B cell (primary cell): Measurements from ENCODE around the gene KCND2. TPM values are rescaled to one million over a fixed set of nuclear protein-coding genes. Genes with fewer than 3 reads are reported as not detected.

Experiments
- ATAC-seq: fragments of 200-7000 bp; cut with Tn5 transposase; one replicate; pipeline ENCODE4 v1.10.0; 2021; ENCODE audit warnings: low read depth, mild to moderate bottlenecking, moderate number of reproducible peaks, moderate library complexity
- CTCF ChIA-PET: fragments of 350-600 bp; sonication (Branson Sonifier 250); formaldehyde crosslinking; loops from one replicate; lab custom pipeline; 2021; ENCODE audit warnings: antibody characterized with exemption, inconsistent platforms; lab: Charles Lee
- POLR2A ChIA-PET: fragments of 350-600 bp; sonication (Branson Sonifier 250); formaldehyde crosslinking; loops from one replicate; lab custom pipeline; 2021; ENCODE audit warnings: antibody characterized with exemption; lab: Charles Lee
- DNase-seq: peaks from one replicate; pipeline ENCODE4 v3.0.0; 2013
- H2AFZ ChIP-seq: 2 replicates; pipeline ENCODE4 v1.6.1; 2012; ENCODE audit warnings: mild to moderate bottlenecking, low read depth, low read length; ENCODE audit not compliant: insufficient read depth, poor library complexity, severe bottlenecking
- H3K27ac ChIP-seq, 2 donors: 1 replicate in 1 of 2; 2 replicates in 1 of 2; pipeline ENCODE4 v1.5.1; 2012 to 2013; ENCODE audit warnings: low read length in 2 of 2, mild to moderate bottlenecking in 2 of 2, moderate library complexity in 1 of 2
- H3K27me3 ChIP-seq, 4 experiments: fragments of 200-600 bp in 1 of 4; sonication (generic) in 1 of 4; replicated peaks in 1 of 4; 1 replicate in 2 of 4; 2 replicates in 2 of 4; pipeline versions ENCODE4 v1.6.1 to v1.7.0; 2013 to 2016; ENCODE audit warnings: low read length in 3 of 4, mild to moderate bottlenecking in 2 of 4, mixed read lengths in 1 of 4, moderate library complexity in 1 of 4; ENCODE audit not compliant: insufficient read depth in 4 of 4, control insufficient read depth in 3 of 4; ENCODE audit errors: control extremely low read depth in 1 of 4
- H3K36me3 ChIP-seq, 2 experiments: replicated peaks in 1 of 2; 1 replicate in 1 of 2; 2 replicates in 1 of 2; pipeline versions ENCODE4 v1.6.1 to v1.7.1; 2013; ENCODE audit warnings: low read length in 1 of 2; ENCODE audit not compliant: insufficient read depth in 2 of 2, control insufficient read depth in 1 of 2; ENCODE audit errors: control extremely low read depth in 1 of 2, extremely low read depth in 1 of 2
- H3K4me1 ChIP-seq, 2 donors: fragments of 200-600 bp in 1 of 2; sonication (generic) in 1 of 2; 1 replicate in 1 of 2; 2 replicates in 1 of 2; pipeline versions ENCODE4 v1.5.1 to v1.6.1; 2013 to 2017; ENCODE audit warnings: low read length in 2 of 2; ENCODE audit not compliant: control insufficient read depth in 2 of 2, insufficient read depth in 2 of 2
- H3K4me2 ChIP-seq: replicated peaks from 2 replicates; pipeline ENCODE3; 2012; ENCODE audit warnings: mild to moderate bottlenecking, low read depth, low read length; ENCODE audit not compliant: poor library complexity, severe bottlenecking
- H3K4me3 ChIP-seq, 5 experiments: fragments of 200-600 bp in 1 of 5; sonication (generic) in 1 of 5; 1 replicate in 3 of 5; 2 replicates in 2 of 5; pipeline versions ENCODE4 v1.5.1 to v1.7.0; 2011 to 2016; ENCODE audit warnings: low read length in 4 of 5, mild to moderate bottlenecking in 4 of 5, low read depth in 2 of 5, control low read depth in 1 of 5, moderate library complexity in 1 of 5; ENCODE audit not compliant: insufficient read depth in 1 of 5; ENCODE audit errors: control extremely low read depth in 1 of 5, extremely low read depth in 1 of 5
- H3K79me2 ChIP-seq: fragments of 200-600 bp; sonication (generic); one replicate; pipeline ENCODE4 v1.6.0; 2016; ENCODE audit warnings: low read length; ENCODE audit not compliant: control insufficient read depth, insufficient read depth
- H3K9ac ChIP-seq: fragments of 200-600 bp; sonication (generic); 2 replicates; pipeline ENCODE4 v1.6.1; 2017; ENCODE audit warnings: mild to moderate bottlenecking, low read length, moderate library complexity
- H3K9me3 ChIP-seq, 3 donors: one replicate each; pipeline versions ENCODE4 v1.6.1 to v1.7.1; 2013; ENCODE audit warnings: low read length in 2 of 3; ENCODE audit not compliant: control insufficient read depth in 2 of 3, insufficient read depth in 1 of 3; ENCODE audit errors: control extremely low read depth in 1 of 3
- H4K20me1 ChIP-seq: 2 replicates; pipeline ENCODE4 v1.6.0; 2012; ENCODE audit warnings: mild to moderate bottlenecking, low read length; ENCODE audit not compliant: insufficient read depth, control insufficient read depth, poor library complexity, severe bottlenecking
- H3K27ac Mint-ChIP-seq: one replicate; pipeline ENCODE4 v1.8.0; 2021; ENCODE audit warnings: mixed read lengths
- H3K27me3 Mint-ChIP-seq: one replicate; pipeline ENCODE4 v1.8.0; 2021; ENCODE audit warnings: mixed read lengths
- H3K4me1 Mint-ChIP-seq: one replicate; pipeline ENCODE4 v1.8.0; 2021; ENCODE audit warnings: mixed read lengths
- H3K4me3 Mint-ChIP-seq: one replicate; pipeline ENCODE4 v1.8.0; 2021; ENCODE audit warnings: mixed read lengths
- H3K9me3 Mint-ChIP-seq: one replicate; pipeline ENCODE4 v1.8.0; 2022; ENCODE audit warnings: mixed read lengths; ENCODE audit not compliant: insufficient read depth
- CTCF ChIP-seq: fragments of 200-600 bp; IDR thresholded peaks from one replicate; pipeline ENCODE4 v1.8.0; 2022; ENCODE audit warnings: antibody characterized with exemption, mild to moderate bottlenecking
- EZH2 ChIP-seq: IDR thresholded peaks from 2 replicates; pipeline ENCODE4 v1.6.1; 2012; ENCODE audit warnings: borderline replicate concordance, low read depth, mild to moderate bottlenecking, moderate library complexity, low read length; ENCODE audit not compliant: insufficient read depth, poor library complexity, severe bottlenecking
- WGBS: methylation state at CpG from one replicate; pipeline ENCODE4 v1.1.5; 2013; ENCODE audit warnings: missing lambda C conversion rate; ENCODE audit not compliant: insufficient coverage; 5-methylcytosine and 5-hydroxymethylcytosine counted together
- intact Hi-C: fragments of 100-400 bp; cut with micrococcal nuclease; formaldehyde crosslinking; loops from one replicate; pipeline ENCODE4 v1.10.0; 2022
- polyA plus RNA-seq: library from polyadenylated mRNA; depleted of rRNA; stranded (reverse); fragments of >200 nt; gene quantifications from 2 replicates; pipeline ENCODE4 v1.2.3, GENCODE V29; 2012
- total RNA-seq, 2 donors: library from RNA; stranded (reverse); fragments of 120-200 nt in 1 of 2; gene quantifications; 1 replicate in 1 of 2; 2 replicates in 1 of 2; pipeline versions ENCODE4 v1.2.3 to v1.2.4, GENCODE V29; 2013 to 2022

Gene KCND2
- total and polyA plus RNA-seq, 2 donors (not counting 1 experiment from before 2014, with no cell fraction given): not detected

GRCh38 chr7:120417244-120417979 is 144.4 kb downstream of the KCND2 start:
- no peak overlapping the region for H2AFZ ChIP-seq
- ChIA-PET POLR2A (no interaction called here), CTCF (interaction anchor here (1.5 kb wide), 1 partner anchor 16 kb away, joined by 4 read pairs; no protein-coding TSS in a partner anchor)
- no peaks in the 10 kb centered on the region for H3K9me3 Mint-ChIP-seq
- no peak overlapping the region for H3K4me3 ChIP-seq
- no peaks in the 10 kb centered on the region for H3K4me1 ChIP-seq
- no peak overlapping the region for H3K27ac Mint-ChIP-seq
- no CpG with 5 or more reads among the region's 4 CpGs for WGBS
- no peaks in the 10 kb centered on the region for H3K27me3 Mint-ChIP-seq
- H3K9ac ChIP-seq: no peak overlapping the region
- no peaks in the 10 kb centered on the region for H3K9me3 ChIP-seq
- no peaks in the 10 kb centered on the region for H3K36me3 ChIP-seq
- DNase-seq (no peak), ATAC-seq (no peak)
- no peak overlapping the region for H3K4me2 ChIP-seq
- H3K4me1 Mint-ChIP-seq: no peaks in the 10 kb centered on the region
- H4K20me1 ChIP-seq: no peaks in the 10 kb centered on the region
- H3K4me3 Mint-ChIP-seq: no peak overlapping the region
- no peak overlapping the region for H3K27ac ChIP-seq
- no peak for TF ChIP-seq EZH2
- TF ChIP-seq CTCF: no peak
- intact Hi-C loops: no loop called here
- H3K79me2 ChIP-seq: no peaks in the 10 kb centered on the region
- H3K27me3 ChIP-seq: no peaks in the 10 kb centered on the region

- intact Hi-C loops: no loop called here
- Mint-ChIP-seq H3K27me3 (no peaks in the 10 kb centered on the region), H3K4me3 (no peak overlapping the region), H3K27ac (no peak overlapping the region), H3K4me1 (no peaks in the 10 kb centered on the region), H3K9me3 (no peaks in the 10 kb centered on the region)
- Histone ChIP-seq H3K4me1 (no peaks in the 10 kb centered on the region), H3K36me3 (no peaks in the 10 kb centered on the region), H2AFZ (no peak overlapping the region), H4K20me1 (no peaks in the 10 kb centered on the region), H3K9me3 (no peaks in the 10 kb centered on the region), H3K79me2 (no peaks in the 10 kb centered on the region), H3K9ac (no peak overlapping the region), H3K27ac (no peak overlapping the region), H3K27me3 (no peaks in the 10 kb centered on the region), H3K4me2 (no peak overlapping the region), H3K4me3 (no peak overlapping the region)
- WGBS: 67% methylated on average over 1 of the region's 2 CpGs
- ATAC-seq: no peak
- ChIA-PET POLR2A (no interaction called here), CTCF (no interaction called here)
- no peak for DNase-seq
- TF ChIP-seq EZH2 (no peak), CTCF (no peak)
Observed at GRCh38 chr7:120421151-120421651, 148.2 kb downstream of the KCND2 start.
